Natural killer cell (primary cell): ENCODE measurements around the gene NEGR1. TPM values are rescaled to one million over a fixed set of nuclear protein-coding genes. Genes with fewer than 3 reads are reported as not detected.

ENCODE experiments used
- ATAC-seq, 3 donors: fragments of 150-1000 bp in 2 of 3; fragments of 200-7000 bp in 1 of 3; cut with Tn5 transposase; 1 replicate in 1 of 3; 2 replicates in 2 of 3; pipeline ENCODE4 v1.10.0; 2021; ENCODE audit warnings: mild to moderate bottlenecking in 2 of 3, moderate library complexity in 2 of 3
- DNase-seq, 2 donors: peaks; one replicate each; pipeline versions ENCODE4 v3.0.0 to v3.0.0-alpha.2; 2013 to 2021; ENCODE audit warnings: mixed read lengths in 1 of 2
- H3K27ac ChIP-seq: one replicate; pipeline ENCODE4 v1.5.1; 2013; ENCODE audit warnings: mild to moderate bottlenecking, low read length
- H3K27me3 ChIP-seq: one replicate; pipeline ENCODE4 v1.6.1; 2013; ENCODE audit warnings: low read length; ENCODE audit not compliant: control insufficient read depth, insufficient read depth
- H3K36me3 ChIP-seq: one replicate; pipeline ENCODE4 v1.6.1; 2013; ENCODE audit warnings: low read length; ENCODE audit not compliant: control insufficient read depth, insufficient read depth
- H3K4me1 ChIP-seq: one replicate; pipeline ENCODE4 v1.6.1; 2013; ENCODE audit warnings: low read length; ENCODE audit not compliant: control insufficient read depth, insufficient read depth
- H3K4me3 ChIP-seq: one replicate; pipeline ENCODE4 v1.5.1; 2013; ENCODE audit warnings: low read length
- H3K9me3 ChIP-seq: one replicate; pipeline ENCODE4 v1.6.1; 2013; ENCODE audit warnings: low read length; ENCODE audit not compliant: control insufficient read depth, insufficient read depth
- H3K27ac Mint-ChIP-seq, 2 donors: one replicate each; pipeline ENCODE4 v1.8.0; 2022; ENCODE audit warnings: mild to moderate bottlenecking in 2 of 2, mixed read lengths in 2 of 2, moderate library complexity in 1 of 2
- H3K27me3 Mint-ChIP-seq, 2 donors: one replicate each; pipeline ENCODE4 v1.8.0; 2022; ENCODE audit warnings: low read depth in 2 of 2, mixed read lengths in 2 of 2
- H3K36me3 Mint-ChIP-seq: one replicate; pipeline ENCODE4 v1.8.0; 2022; ENCODE audit warnings: mixed read lengths
- H3K4me1 Mint-ChIP-seq, 2 donors: one replicate each; pipeline ENCODE4 v1.8.0; 2022; ENCODE audit warnings: mixed read lengths in 2 of 2
- H3K4me3 Mint-ChIP-seq: one replicate; pipeline ENCODE4 v1.8.0; 2022; ENCODE audit warnings: mild to moderate bottlenecking, moderate library complexity, mixed read lengths
- H3K9me3 Mint-ChIP-seq, 2 donors: one replicate each; pipeline ENCODE4 v1.8.0; 2022; ENCODE audit warnings: mixed read lengths in 2 of 2
- CTCF ChIP-seq: fragments of 200-600 bp; IDR thresholded peaks from one replicate; pipeline ENCODE4 v1.8.0; 2022; ENCODE audit warnings: antibody characterized with exemption
- WGBS: methylation state at CpG from one replicate; pipeline ENCODE4 v1.1.7; 2013; ENCODE audit warnings: missing lambda C conversion rate; ENCODE audit not compliant: insufficient coverage; 5-methylcytosine and 5-hydroxymethylcytosine counted together
- intact Hi-C: fragments of 100-400 bp; cut with micrococcal nuclease; formaldehyde crosslinking; loops from one replicate; pipeline ENCODE4 v1.14.2; 2022
- total RNA-seq, 4 donors: library from RNA; stranded (reverse); fragments of 120-200 nt in 1 of 4; gene quantifications; one replicate each; pipeline versions ENCODE4 v1.2.3 to v1.2.4, GENCODE V29; 2013 to 2022

The NEGR1 gene
- total RNA-seq, 3 donors from 2014 or later (not counting 1 experiment from before 2014, with no cell fraction given), result 0.55 to 1.3 TPM; not detected in 1

- no peaks in the 10 kb centered on the region for H3K9me3 ChIP-seq
- no peaks in the 10 kb centered on the region for H3K36me3 ChIP-seq
- no peak for DNase-seq
- peaks cover 2 to 10% of the 10 kb centered on the region in 2 donors for H3K9me3 Mint-ChIP-seq
- intact Hi-C loops, result no loop called here
- H3K4me1 Mint-ChIP-seq, result no peaks in the 10 kb centered on the region
- no peak for TF ChIP-seq CTCF
- no peaks in the 10 kb centered on the region for H3K27me3 Mint-ChIP-seq
- H3K27me3 ChIP-seq, result no peaks in the 10 kb centered on the region
- ATAC-seq, result no peak
- H3K27ac Mint-ChIP-seq, result no peak overlapping the region
- 85% methylated on average over 3 of the region's 4 CpGs for WGBS
- no peaks in the 10 kb centered on the region for H3K4me1 ChIP-seq
- no peak overlapping the region for H3K4me3 ChIP-seq
- H3K4me3 Mint-ChIP-seq, result no peak overlapping the region
- H3K36me3 Mint-ChIP-seq, result no peaks in the 10 kb centered on the region
- H3K27ac ChIP-seq, result no peak overlapping the region
Measured at GRCh38 chr1:71657891-71658679, 624.3 kb downstream of the NEGR1 start.

GRCh38 chr1:71656902-71657301 is 625.4 kb downstream of the NEGR1 start:
- no peaks in the 10 kb centered on the region for H3K27me3 ChIP-seq
- Mint-ChIP-seq H3K27ac (no peak overlapping the region), H3K9me3 (peaks cover 2 to 10% of the 10 kb centered on the region in 2 donors), H3K4me3 (no peak overlapping the region), H3K36me3 (no peaks in the 10 kb centered on the region), H3K27me3 (no peaks in the 10 kb centered on the region), H3K4me1 (no peaks in the 10 kb centered on the region)
- ATAC-seq (no peak), DNase-seq (no peak)
- H3K9me3 ChIP-seq, result no peaks in the 10 kb centered on the region
- intact Hi-C loops, result no loop called here
- H3K4me3 ChIP-seq, result no peak overlapping the region
- no peak overlapping the region for H3K27ac ChIP-seq
- no peaks in the 10 kb centered on the region for H3K36me3 ChIP-seq
- WGBS, result no CpG with 5 or more reads among the region's 1 CpG
- no peak for TF ChIP-seq CTCF
- H3K4me1 ChIP-seq, result no peaks in the 10 kb centered on the region

- H3K36me3 ChIP-seq, result no peaks in the 10 kb centered on the region
- no peak overlapping the region for H3K27ac ChIP-seq
- no peak for TF ChIP-seq CTCF
- Mint-ChIP-seq H3K36me3 (no peaks in the 10 kb centered on the region), H3K9me3 (peaks cover 2 to 10% of the 10 kb centered on the region in 2 donors), H3K27me3 (no peaks in the 10 kb centered on the region), H3K27ac (no peak overlapping the region), H3K4me1 (no peaks in the 10 kb centered on the region), H3K4me3 (no peak overlapping the region)
- H3K4me3 ChIP-seq, result no peak overlapping the region
- intact Hi-C loops, result no loop called here
- H3K9me3 ChIP-seq, result no peaks in the 10 kb centered on the region
- WGBS, result 88% methylated on average over 2 of the region's 2 CpGs
- H3K4me1 ChIP-seq, result no peaks in the 10 kb centered on the region
- no peak for DNase-seq
- H3K27me3 ChIP-seq, result no peaks in the 10 kb centered on the region
- ATAC-seq, result no peak
Measured at GRCh38 chr1:71655604-71656003, 626.7 kb downstream of the NEGR1 start.

GRCh38 chr1:71653952-71654351 is 628.4 kb downstream of the NEGR1 start:
- Histone ChIP-seq H3K36me3 (no peaks in the 10 kb centered on the region), H3K9me3 (no peaks in the 10 kb centered on the region), H3K27ac (no peak overlapping the region), H3K4me3 (no peak overlapping the region), H3K27me3 (no peaks in the 10 kb centered on the region), H3K4me1 (no peaks in the 10 kb centered on the region)
- Mint-ChIP-seq H3K27me3 (no peaks in the 10 kb centered on the region), H3K36me3 (no peaks in the 10 kb centered on the region), H3K4me3 (no peak overlapping the region), H3K4me1 (no peaks in the 10 kb centered on the region), H3K9me3 (peaks cover 0 to 2% of the 10 kb centered on the region in 2 donors), H3K27ac (no peak overlapping the region)
- no peak for ATAC-seq
- intact Hi-C loops, result no loop called here
- DNase-seq, result no peak
- 85% methylated on average over 2 of the region's 2 CpGs for WGBS
- no peak for TF ChIP-seq CTCF
